Measurements from ENCODE around the gene MUS81.

The MUS81 gene

DNA sequence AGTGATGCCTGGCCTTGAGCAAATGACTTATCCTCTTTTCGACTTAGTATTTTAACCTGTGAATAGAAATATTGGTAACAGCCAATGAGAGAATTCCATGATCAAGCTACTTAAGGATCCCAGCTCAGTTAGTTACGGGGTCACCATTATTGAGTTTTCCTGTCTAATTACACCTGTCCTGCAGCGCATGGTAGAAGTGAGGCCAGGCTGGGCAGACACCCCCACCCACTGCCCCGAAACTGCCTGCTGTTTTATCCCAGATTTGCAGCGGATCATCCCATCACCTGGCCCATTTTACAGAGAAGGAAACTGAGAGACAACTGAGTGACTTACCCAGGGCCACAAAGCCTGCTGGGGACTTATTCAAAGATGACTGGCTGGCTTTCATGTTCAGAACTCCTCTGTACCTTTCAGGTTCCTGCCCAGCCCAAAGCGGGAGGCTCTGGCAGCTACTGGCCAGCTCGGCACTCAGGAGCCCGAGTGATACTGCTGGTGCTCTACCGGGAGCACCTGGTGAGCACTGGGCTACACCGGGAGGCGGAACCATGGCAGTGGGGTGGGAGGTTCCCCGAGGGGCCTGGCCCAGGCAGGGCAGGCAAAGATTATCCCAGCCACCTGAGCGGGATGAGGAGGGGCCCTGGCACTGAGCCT, 1.4 kb downstream of the MUS81 start:
- no peak for DNase-seq (ENCODE audit: low spot score)

DNA sequence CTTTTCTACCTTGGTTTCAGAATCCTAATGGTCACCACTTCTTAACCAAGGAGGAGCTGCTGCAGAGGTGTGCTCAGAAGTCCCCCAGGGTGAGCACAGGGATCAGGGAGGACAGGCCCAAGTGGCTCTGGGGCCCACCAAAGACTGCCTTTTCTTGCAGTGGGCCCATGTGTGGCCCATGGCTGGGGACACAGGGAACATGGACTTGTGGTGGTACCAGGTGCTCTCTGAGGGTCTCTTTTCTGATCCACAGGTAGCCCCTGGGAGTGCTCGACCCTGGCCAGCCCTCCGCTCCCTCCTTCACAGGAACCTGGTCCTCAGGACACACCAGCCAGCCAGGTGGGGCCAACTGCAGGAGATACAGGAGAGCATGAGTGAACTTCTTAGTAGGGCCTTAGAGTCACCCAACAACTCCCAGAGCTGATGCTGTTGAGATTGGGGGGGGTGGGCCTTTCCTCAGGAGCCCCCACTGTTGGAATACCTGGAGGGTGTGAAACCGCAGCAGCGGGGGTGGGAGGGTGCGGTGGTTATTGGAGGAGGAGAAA, 2.0 kb downstream of the MUS81 start:
- DNase-seq (ENCODE audit: low spot score): no peak

DNA sequence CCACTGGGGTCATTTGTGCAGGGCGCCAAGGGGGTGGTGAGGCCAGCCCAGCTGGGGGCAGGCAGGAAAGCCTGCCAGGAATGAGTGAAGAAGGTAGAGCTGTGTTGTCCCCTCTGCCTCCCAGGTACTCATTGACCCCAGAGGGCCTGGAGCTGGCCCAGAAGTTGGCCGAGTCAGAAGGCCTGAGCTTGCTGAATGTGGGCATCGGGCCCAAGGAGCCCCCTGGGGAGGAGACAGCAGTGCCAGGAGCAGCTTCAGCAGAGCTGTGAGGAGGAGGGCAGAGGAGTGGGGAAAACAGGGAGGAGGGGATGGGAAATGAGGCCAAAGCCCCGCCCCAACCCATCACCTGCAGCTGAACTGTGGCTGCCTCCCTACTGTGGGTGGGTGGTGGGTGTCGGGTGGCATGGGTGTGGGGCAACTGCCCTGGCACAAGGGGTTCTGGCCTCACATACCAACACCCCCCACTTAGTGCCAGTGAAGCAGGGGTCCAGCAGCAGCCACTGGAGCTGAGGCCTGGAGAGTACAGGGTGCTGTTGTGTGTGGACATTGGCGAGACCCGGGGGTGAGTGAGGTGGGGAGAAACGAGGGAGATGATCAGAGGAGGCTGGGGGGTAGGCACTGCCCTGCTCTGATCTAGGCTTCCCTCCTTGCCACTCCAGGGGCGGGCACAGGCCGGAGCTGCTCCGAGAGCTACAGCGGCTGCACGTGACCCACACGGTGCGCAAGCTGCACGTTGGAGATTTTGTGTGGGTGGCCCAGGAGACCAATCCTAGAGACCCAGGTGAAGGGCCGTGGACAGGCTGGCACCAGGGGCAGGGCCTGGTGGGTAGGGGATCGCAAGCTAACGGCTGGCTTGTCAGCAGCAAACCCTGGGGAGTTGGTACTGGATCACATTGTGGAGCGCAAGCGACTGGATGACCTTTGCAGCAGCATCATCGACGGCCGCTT, 3.0 kb downstream of the MUS81 start:
- no peak for DNase-seq (ENCODE audit: low spot score)

DNA sequence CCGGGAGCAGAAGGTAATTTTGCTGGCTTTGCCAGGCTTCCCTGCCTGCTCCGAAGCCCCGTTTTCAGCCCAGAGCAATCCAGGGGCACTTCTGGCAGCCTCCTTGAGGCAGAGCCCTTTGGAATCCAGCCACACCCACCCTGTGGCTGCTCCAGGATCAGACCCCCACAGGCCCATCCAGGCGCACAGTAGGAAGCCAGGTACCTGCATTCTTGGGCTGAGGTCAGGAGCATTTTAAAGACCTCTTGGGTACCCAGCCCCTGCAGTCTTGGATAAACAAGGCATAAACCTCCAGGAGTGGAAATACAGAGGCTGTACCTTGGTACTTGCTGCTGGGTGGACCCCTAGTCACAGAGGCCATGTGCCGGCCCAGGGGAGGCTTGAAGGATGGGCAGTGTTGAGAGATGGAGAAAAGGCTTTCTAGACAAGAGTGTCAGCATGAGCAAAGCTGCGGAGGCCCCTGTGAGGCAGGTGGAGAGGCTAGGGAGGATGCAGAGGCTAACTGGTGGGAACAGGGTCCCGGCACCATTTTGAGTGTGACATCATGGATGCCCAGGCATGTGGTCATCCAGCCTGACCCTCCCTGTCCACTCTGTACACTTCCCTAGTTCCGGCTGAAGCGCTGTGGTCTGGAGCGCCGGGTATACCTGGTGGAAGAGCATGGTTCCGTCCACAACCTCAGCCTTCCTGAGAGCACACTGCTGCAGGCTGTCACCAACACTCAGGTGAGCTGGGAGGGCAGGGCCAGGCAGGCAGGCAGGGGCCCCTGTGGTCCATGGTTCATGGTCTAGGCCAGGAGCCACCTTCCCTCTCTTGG, 3.9 kb downstream of the MUS81 start:
- no peak for DNase-seq (ENCODE audit: low spot score)

DNA sequence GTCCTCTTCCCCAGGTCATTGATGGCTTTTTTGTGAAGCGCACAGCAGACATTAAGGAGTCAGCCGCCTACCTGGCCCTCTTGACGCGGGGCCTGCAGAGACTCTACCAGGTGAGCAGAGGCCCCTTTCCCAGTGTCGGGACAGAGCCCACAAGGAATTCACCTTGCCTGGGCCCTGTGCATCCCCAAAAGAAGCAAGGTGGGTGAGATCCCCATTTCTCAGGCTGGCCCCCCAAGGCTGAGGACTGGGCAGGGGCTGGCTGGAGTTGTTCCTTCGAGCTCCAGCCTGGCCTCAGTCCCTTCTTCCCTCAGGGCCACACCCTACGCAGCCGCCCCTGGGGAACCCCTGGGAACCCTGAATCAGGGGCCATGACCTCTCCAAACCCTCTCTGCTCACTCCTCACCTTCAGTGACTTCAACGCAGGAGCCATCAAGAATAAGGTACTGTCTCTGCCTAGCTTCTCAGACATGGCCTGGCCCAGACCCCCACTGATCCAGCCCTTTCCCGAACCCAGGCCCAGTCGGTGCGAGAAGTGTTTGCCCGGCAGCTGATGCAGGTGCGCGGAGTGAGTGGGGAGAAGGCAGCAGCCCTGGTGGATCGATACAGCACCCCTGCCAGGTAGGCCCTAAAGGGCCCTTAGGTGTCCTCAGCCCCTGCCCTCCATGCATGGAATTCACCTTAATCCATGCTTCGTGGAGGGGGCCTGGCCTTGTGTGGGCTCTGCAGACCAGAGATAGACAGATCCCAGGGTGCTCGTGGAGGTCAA, 4.7 kb downstream of the MUS81 start:
- DNase-seq (ENCODE audit: low spot score): no peak

DNA sequence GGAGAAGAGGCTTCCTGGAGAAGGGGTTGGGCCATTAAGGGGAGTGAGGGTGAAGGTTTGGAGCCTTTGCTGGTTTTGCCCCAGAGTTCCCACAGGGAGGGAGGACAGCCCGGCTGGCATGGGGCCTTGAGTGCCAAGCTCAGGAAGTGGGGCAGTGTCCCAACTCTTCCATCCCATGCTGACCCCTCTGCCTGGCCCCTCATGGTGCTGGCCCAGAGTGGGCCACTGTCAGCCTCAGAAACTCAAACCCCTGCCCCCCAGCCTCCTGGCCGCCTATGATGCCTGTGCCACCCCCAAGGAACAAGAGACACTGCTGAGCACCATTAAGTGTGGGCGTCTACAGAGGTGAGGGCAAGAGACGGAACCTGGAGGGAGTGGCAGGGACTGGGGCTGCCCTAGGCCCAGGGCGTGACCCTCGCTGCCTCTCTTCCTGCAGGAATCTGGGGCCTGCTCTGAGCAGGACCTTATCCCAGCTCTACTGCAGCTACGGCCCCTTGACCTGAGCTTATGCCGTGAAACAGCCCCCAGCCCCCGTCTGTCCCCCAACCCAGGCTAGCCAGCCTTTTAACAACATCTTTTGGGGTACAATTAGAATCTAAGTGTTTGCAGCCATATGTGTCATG, 5.4 kb downstream of the MUS81 start:
- no peak for DNase-seq (ENCODE audit: low spot score)

DNA sequence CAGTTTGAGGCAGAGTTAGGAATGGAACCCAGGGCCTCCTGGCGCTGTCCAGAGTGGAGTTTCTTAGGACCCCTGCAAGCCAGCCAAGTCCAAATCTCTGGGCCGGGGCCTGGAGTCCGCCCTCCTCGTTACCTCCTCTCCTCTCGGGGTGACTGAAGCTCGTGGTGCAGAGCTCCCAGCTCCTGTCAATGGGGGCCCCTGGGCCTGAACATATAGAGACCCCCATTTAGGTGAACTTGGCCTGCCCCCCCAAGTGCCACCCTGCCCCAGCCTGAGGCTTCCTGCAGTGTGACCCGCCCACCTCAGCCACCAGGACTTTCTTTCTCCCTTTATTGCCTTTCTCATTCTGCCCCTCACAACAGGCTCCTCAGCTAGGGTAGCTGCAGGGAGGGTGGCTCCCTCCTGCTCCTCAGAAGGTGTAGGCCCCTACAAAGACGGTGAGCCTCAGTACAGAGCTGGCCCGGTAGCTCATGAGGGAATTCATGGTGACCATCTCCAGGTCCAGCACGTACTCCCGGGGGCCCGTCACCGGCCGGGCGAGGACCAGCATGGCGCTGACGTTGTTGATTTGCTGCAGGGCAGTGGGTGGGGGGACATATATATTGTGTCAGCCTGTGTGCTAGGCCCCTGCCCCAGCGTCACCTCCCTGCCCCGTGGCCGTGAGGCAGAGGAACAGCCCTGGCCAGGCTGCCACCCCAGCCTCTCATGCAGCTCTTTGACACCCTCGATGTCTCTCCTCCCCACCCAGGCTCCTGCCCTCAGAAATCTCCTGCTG, 6.5 kb downstream of the MUS81 start:
- DNase-seq (ENCODE audit: low spot score): no peak

DNA sequence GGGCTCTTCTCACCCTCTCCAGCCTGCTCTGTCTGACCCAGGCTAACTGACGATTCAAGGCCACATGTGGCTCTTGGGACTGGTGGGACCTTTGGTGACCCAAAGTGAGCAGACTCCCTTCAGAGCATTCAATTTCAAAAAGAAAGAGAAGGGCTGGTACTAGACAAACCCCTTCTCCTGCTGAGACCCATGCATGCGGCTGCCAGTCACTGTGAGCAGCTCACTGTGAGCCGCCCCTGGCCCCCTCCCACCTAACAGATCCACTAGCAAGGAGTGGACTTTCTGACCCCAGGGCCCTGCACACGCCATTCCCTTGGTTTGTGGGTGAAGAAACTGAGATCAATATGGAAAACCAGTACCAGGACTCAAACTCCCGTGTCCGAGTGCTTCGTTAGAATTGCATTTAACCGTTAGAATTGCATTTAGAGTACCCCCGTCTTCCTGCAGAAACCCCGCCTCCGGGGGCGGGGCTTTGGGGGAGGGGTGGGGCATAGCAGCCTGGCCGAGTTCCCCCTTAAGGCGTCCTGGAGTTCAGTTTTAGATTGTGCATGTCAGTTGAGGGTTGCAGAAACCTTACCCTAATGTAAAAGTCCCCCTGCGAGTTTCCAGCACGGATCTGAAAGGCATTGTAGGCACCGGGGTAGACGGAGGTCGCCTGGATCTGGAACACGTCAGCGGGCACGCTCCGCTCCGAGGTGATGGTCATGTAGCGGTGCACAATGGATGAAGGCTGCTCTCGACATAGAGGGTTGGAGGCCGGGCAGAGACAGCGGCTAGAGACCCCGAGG, 7.2 kb downstream of the MUS81 start:
- no peak for DNase-seq (ENCODE audit: low spot score)

DNA sequence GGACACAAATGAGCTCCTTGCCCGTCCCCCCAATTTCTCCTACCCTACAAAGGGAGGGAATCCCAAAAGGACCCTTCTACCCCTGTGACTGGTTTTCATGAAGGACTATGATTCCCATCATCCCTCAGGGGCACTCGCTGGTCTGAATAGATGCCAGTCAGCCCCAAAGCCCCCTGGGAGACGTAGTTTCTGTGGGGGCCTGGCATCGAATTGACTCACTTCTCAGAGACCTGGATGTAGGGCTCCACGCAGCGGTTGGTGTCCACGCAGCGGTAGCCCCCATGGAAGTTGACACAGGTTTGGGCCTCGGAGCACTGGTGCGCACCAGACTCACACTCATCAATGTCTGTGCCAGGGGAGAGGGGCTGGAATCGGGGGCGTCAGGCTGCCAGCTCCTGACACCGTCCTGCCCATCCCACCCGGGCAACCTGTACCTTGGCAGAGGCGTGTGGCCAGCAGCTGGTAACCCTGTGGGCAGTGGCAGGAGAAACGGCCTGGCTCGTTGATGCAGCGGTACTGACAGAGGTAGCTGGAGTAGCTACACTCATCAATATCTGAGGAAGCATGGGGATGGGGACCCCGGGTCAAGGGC, 7.9 kb downstream of the MUS81 start:
- DNase-seq (ENCODE audit: low spot score): no peak

DNA sequence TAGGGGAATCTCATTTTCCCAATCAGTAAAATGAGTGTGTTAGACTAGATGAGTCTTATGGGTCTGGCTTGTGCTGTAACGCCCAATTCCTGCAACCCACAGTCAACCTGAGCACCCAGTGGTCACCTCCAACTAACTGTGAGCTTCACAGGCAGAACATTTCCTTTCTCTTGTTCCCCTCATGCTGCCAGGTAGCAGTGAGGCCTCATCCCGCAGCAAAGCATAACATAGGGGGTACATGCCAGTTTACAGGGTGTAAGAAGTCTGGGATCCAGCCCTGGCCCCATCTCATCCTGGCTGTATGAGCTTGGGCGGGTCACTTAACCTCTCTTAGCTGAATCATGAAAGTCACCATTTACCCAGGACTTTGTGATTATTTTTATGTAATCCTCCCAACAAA, 8.7 kb downstream of the MUS81 start:
- no peak for DNase-seq (ENCODE audit: low spot score)

DNA sequence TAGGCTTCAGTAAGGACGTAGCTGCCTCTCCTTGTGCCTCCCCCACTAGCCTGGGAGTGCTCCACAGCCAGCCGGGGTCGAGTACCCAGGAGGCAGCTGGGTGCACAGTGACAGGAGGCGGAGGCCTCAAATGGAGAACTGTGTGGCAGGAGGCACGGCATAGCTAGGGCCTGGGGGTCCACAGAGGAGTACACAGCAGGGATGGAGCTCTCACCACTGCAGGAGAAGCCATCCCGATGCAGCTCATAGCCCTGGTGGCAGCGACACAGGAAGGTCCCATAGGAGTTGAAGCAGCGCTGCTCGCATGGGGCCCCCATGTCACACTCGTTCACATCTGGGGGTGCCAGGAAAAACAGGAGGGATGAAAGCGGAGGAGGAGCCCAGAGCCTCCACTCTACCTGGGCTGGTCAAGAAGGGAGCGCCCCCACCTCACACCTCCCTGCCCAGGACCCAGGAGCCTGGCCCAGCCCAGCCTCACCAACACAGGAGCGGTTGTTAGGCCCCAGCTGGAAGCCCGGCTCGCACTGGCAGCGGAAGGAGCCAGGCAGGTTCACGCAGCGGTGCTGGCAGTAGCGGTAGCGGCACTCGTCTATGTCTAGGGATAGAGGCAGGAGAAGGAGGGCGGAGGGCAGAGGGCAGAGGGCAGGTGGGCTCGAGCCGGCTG, 9.5 kb downstream of the MUS81 start:
- no peak for DNase-seq (ENCODE audit: low spot score)

DNA sequence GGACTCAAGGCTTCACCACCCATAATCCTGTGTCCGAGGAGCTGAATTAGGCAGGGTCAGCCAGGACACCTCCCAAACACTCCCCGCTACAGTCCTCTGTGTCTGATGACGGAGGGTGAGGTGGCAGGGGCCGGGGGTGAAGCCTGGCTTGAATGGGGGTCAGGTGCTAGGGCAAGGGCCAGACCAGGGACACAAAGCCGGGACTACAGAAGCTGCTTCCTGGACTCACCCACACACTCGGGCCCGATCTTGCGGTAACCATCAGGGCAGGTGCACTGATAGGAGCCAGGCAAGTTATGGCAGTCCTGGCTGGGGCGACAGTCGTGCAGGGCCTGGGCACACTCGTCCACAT, 10.1 kb downstream of the MUS81 start:
- DNase-seq (ENCODE audit: low spot score): no peak

DNA sequence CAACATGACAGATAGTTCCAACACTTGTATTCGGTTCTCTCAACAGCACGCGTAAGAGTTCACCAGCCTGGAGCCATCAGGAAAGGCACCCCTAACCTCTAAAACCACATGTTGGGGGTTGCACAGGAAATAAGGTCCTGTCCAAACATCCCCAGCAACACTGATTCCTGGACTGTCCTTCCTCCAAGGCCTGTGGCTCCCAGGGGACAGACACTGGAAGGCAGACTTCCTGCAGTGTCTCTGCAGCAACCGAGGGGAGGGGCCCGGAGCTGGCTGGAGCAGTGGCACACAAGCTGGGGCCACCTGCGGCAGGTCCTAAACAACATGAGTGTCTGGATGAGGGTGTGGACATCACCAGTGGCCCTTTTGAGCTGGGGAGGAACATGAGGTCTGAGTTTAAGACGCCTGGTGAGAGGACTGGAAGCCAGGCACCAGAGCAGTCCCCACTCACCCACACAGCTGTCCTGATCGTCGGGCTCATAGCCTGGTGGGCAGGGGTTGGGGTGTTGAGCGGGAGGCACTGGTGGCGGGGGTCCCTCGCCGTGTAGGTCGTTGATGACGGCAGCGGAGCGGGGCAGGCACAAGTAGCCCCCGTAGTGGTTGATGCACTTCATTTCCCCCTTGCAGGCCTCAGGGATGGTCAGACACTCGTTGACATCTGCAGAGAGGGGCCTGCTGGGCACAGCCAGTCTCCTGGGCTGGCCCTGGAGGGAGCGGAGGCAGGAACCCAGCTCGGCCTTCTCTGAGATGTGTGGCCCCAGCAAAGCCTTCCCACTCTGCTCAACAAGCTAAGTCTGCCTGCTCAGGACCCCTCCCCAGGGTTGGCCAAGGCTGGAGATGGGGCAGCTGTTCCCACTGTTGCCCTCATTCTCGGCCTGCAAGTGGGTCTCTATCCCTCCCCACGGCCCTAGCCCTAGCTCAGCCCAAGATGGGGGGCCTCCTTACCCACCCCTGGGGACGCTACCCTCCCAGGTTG, 10.8 kb downstream of the MUS81 start:
- no peak for DNase-seq (ENCODE audit: low spot score)

DNA sequence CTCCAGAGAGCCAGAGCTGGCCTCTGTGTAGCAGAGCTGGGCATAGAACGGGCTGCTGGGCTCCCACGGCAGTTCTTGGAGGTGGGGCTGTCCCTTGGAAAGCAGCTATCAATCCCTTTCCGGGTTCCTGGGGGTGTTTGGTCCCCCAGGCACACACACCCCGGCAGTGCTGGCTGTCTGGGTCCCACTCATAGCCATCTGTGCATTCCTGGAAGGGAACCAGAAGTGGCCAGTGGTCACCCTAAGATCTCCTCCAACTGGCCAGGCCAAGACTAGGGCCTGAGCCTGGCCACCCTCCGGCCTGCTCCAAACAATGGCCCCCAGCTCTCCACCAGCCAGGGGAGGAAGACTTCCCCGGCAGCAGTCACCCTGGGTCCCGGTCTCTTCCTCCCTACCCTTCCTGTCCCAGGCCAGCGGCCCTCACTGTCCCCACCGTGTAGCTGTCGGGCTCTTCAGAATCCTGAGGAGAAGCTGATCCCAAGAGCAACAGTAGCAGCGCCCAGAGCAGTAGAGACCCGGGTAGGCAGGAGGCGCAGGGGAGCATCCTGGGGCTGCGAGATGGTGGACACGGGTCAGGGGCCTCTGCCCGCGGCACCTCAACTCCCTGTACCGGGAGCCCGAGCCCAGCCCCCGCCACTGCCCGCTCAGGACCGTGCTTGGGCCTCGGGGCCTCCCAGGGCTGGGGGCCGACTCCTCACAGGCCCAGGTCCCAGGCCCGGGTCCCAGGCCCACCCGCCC, 11.7 kb downstream of the MUS81 start:
- DNase-seq (ENCODE audit: low spot score): peak; percentile 44

DNA sequence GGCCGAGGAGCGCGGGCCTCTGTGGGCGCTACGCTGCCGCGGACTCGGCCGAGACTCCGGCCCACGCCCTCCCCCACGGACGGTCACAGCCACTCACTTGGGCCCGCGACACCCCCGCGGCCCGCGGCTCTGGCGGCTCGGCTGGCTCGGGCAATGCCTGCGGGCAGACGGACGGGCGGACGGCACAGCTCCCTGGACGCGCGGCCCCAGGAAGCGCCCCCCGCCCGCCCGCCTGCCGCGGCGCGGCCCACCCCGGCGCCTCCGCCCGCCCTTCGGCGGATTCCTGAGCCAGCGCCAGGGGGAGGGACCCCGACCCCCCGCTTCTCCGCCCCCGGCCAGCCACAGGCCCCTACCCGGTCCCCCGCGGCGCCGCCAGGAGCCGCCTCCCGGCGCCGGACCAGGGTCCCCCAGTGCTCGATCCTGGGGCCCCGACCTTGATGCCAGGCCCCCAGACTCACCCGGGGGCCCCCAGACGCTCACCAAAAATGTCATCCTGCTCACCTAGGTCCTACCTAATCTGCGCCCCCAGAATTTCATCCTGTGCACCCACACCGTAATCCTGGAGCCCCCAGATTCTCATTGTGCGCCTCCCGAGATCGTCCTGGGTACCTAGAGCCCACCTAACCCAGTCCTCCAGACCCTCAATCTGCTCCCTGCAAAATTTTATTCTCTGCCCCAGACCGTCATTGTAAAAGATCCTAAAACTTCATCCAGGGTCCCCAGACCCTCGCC, 12.5 kb downstream of the MUS81 start, which contains the start of gene EFEMP2:
Gene EFEMP2, minus strand, starts transcription at position 215 of the 732 bp plus-strand sequence. CDS start 446 bp downstream, outside the sequence.
- peak; percentile 54 for DNase-seq (ENCODE audit: low spot score)
